KOPT-K1 (cell line): ENCODE measurements around the gene RNF7.

Source experiments
- H3K27ac ChIP-seq: fragments of 200-600 bp; sonication (generic); 2 replicates; pipeline ENCODE4 v1.5.1; 2016; ENCODE audit warnings: antibody characterized with exemption, mild to moderate bottlenecking, low read depth, low read length; ENCODE audit not compliant: poor library complexity, severe bottlenecking
- H3K36me3 ChIP-seq: fragments of 200-600 bp; sonication (generic); 2 replicates; pipeline ENCODE4 v1.5.1; 2017; ENCODE audit warnings: antibody characterized with exemption, mild to moderate bottlenecking, low read length, moderate library complexity; ENCODE audit not compliant: insufficient read depth
- H3K9me3 ChIP-seq: fragments of 200-600 bp; sonication (generic); 2 replicates; pipeline ENCODE4 v1.5.1; 2017; ENCODE audit warnings: antibody characterized with exemption, low read length, mild to moderate bottlenecking; ENCODE audit not compliant: insufficient read depth, poor library complexity, severe bottlenecking

RNF7 gene

GRCh38 chr3:141723255-141723654, 14.8 kb upstream of the RNF7 start:
- H3K9me3 ChIP-seq: no peaks in the 10 kb centered on the region
- no peaks in the 10 kb centered on the region for H3K36me3 ChIP-seq
- no peak overlapping the region for H3K27ac ChIP-seq

- H3K9me3 ChIP-seq: no peaks in the 10 kb centered on the region
- no peaks in the 10 kb centered on the region for H3K36me3 ChIP-seq
- H3K27ac ChIP-seq: no peak overlapping the region
These were observed 13.9 kb upstream of the RNF7 start for GRCh38 chr3:141724186-141724585.

- H3K27ac ChIP-seq: no peak overlapping the region
- H3K9me3 ChIP-seq: no peaks in the 10 kb centered on the region
- H3K36me3 ChIP-seq: no peaks in the 10 kb centered on the region
These were observed 13.1 kb upstream of the RNF7 start for GRCh38 chr3:141725036-141725435.

- H3K9me3 ChIP-seq: no peaks in the 10 kb centered on the region
- H3K27ac ChIP-seq: no peak overlapping the region
- H3K36me3 ChIP-seq: no peaks in the 10 kb centered on the region
These were observed 11.6 kb upstream of the RNF7 start for GRCh38 chr3:141726483-141726882.

- no peaks in the 10 kb centered on the region for H3K9me3 ChIP-seq
- H3K27ac ChIP-seq: no peak overlapping the region
- no peaks in the 10 kb centered on the region for H3K36me3 ChIP-seq
These were observed 9.7 kb upstream of the RNF7 start for GRCh38 chr3:141728355-141728892.

GRCh38 chr3:141729240-141729639, 8.9 kb upstream of the RNF7 start:
- Histone ChIP-seq H3K36me3 (no peaks in the 10 kb centered on the region), H3K27ac (no peak overlapping the region), H3K9me3 (no peaks in the 10 kb centered on the region)

- Histone ChIP-seq H3K27ac (no peak overlapping the region), H3K36me3 (peaks cover 5% of the 10 kb centered on the region), H3K9me3 (no peaks in the 10 kb centered on the region)
These were observed 2.9 kb upstream of the RNF7 start for GRCh38 chr3:141735176-141735575.

- Histone ChIP-seq H3K36me3 (peaks cover 12% of the 10 kb centered on the region), H3K9me3 (no peaks in the 10 kb centered on the region), H3K27ac (no peak overlapping the region)
These were observed 2.2 kb upstream of the RNF7 start for GRCh38 chr3:141735770-141736465.

- peaks cover 20% of the 10 kb centered on the region for H3K36me3 ChIP-seq
- no peaks in the 10 kb centered on the region for H3K9me3 ChIP-seq
- no peak overlapping the region for H3K27ac ChIP-seq
These were observed 1.0 kb upstream of the RNF7 start for GRCh38 chr3:141737093-141737492.

GRCh38 chr3:141737678-141738021, 448 bp upstream of the RNF7 start:
- Histone ChIP-seq H3K9me3 (no peaks in the 10 kb centered on the region), H3K27ac (peak overlapping the region; percentile 38), H3K36me3 (peaks cover 23% of the 10 kb centered on the region)

- Histone ChIP-seq H3K36me3 (peaks cover 35% of the 10 kb centered on the region), H3K9me3 (no peaks in the 10 kb centered on the region), H3K27ac (peak overlapping the region; percentile 83)
These were observed 829 bp downstream of the RNF7 start for GRCh38 chr3:141738891-141739363.

GRCh38 chr3:141739731-141740130, 1.6 kb downstream of the RNF7 start:
- Histone ChIP-seq H3K36me3 (peaks cover 43% of the 10 kb centered on the region), H3K9me3 (no peaks in the 10 kb centered on the region), H3K27ac (peak overlapping the region; percentile 83)

GRCh38 chr3:141740349-141740748, 2.3 kb downstream of the RNF7 start:
- Histone ChIP-seq H3K9me3 (no peaks in the 10 kb centered on the region), H3K27ac (no peak overlapping the region), H3K36me3 (peaks cover 49% of the 10 kb centered on the region)

GRCh38 chr3:141743305-141743704, 5.2 kb downstream of the RNF7 start:
- Histone ChIP-seq H3K36me3 (peaks cover 79% of the 10 kb centered on the region), H3K9me3 (no peaks in the 10 kb centered on the region), H3K27ac (no peak overlapping the region)

GRCh38 chr3:141746962-141747361, 8.9 kb downstream of the RNF7 start:
- H3K36me3 ChIP-seq: peaks cover 88% of the 10 kb centered on the region
- no peaks in the 10 kb centered on the region for H3K9me3 ChIP-seq
- no peak overlapping the region for H3K27ac ChIP-seq

GRCh38 chr3:141753399-141753798, 15.3 kb downstream of the RNF7 start:
- Histone ChIP-seq H3K27ac (no peak overlapping the region), H3K36me3 (peaks cover 31% of the 10 kb centered on the region), H3K9me3 (no peaks in the 10 kb centered on the region)
